GM12801 (cell line): ENCODE measurements around the gene CHRNB4.

Experiments
- TF ChIP-seq, protein P1 (sequence below): IDR thresholded peaks from one replicate; pipeline ENCODE4 v1.5.1; 2011; ENCODE audit warnings: control low read depth; ENCODE audit not compliant: insufficient read length; ENCODE audit errors: extremely low read depth

The CHRNB4 gene, protein sequence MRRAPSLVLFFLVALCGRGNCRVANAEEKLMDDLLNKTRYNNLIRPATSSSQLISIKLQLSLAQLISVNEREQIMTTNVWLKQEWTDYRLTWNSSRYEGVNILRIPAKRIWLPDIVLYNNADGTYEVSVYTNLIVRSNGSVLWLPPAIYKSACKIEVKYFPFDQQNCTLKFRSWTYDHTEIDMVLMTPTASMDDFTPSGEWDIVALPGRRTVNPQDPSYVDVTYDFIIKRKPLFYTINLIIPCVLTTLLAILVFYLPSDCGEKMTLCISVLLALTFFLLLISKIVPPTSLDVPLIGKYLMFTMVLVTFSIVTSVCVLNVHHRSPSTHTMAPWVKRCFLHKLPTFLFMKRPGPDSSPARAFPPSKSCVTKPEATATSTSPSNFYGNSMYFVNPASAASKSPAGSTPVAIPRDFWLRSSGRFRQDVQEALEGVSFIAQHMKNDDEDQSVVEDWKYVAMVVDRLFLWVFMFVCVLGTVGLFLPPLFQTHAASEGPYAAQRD

DNA sequence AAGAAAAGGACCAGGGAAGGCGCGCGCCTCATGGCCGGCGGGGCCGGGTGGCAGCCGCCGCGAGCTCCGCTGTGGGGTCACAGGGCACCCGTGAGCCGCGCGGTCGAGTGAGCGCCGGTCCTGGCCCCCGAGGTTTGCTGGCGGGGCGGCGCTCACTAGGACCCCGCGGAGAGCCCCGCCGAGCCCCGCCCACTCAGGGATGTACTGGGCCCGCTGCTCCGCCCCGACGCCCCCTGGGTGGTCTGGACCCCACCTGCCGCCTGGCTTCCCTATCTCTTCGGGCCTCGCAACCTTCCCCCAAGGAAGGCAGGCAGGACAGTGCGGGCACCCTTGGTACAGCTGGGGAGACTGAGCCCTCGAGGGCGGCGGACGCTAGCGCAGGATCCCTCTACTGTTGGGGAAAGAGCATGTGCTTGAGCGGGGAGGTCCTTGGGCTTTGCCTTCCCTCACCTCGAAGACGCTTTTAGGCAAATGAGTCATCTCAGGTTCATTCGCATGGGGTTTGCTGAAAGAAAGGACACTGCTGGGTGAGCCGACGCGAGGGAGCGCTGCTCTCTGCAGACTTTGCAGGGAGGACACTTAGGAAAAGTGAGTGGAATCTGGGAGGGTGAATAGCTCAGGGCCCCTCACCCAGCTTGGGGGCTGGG, at the start of gene CHRNB4:
Gene CHRNB4 (minus strand): TSS at position 109 of the 647 bp plus-strand sequence. CDS start 77 bp downstream, at position 32.
- TF ChIP-seq, protein P1, sequence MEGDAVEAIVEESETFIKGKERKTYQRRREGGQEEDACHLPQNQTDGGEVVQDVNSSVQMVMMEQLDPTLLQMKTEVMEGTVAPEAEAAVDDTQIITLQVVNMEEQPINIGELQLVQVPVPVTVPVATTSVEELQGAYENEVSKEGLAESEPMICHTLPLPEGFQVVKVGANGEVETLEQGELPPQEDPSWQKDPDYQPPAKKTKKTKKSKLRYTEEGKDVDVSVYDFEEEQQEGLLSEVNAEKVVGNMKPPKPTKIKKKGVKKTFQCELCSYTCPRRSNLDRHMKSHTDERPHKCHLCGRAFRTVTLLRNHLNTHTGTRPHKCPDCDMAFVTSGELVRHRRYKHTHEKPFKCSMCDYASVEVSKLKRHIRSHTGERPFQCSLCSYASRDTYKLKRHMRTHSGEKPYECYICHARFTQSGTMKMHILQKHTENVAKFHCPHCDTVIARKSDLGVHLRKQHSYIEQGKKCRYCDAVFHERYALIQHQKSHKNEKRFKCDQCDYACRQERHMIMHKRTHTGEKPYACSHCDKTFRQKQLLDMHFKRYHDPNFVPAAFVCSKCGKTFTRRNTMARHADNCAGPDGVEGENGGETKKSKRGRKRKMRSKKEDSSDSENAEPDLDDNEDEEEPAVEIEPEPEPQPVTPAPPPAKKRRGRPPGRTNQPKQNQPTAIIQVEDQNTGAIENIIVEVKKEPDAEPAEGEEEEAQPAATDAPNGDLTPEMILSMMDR = no peak

DNA sequence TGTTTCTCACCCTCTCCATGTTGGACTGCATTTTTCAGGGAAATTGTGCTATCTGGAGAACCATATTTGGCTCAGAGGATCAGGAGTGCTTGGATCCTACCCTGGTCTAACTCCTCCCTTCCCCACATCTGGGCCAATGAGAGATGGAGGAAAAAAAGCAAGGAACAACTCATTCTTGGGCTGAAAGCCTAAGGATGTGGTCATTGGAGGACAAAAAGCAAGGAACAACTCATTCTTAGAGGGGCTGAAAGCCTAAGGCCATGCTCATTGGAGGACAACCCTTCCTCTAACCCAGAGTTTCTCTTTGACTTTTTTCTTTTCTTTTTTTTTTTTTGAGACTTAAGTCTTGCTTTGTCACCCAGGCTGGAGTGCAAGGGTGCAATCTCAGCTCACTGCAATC, 48.6 kb upstream of the CHRNB4 start:
- TF ChIP-seq, protein P1 = no peak

DNA sequence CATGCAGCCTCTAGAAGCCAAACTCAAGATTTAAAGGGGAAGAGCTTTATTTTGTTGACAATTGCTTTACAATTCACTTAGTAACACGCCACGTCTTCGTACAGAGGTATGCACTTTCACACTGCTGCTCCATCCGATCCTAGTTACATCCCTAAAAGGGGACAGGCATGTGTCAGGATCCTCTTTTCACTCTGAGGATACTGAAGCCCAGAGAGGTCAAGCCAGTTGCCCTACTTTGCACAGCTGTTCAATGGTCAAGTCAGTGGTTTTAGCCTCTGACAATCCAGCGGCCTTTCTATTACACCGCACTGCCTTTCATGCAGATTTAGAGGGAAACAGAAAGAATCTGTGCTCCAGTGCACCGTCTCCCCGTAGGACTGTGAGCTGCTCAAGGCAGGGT, 44.9 kb upstream of the CHRNB4 start:
- TF ChIP-seq, protein P1 = no peak

DNA sequence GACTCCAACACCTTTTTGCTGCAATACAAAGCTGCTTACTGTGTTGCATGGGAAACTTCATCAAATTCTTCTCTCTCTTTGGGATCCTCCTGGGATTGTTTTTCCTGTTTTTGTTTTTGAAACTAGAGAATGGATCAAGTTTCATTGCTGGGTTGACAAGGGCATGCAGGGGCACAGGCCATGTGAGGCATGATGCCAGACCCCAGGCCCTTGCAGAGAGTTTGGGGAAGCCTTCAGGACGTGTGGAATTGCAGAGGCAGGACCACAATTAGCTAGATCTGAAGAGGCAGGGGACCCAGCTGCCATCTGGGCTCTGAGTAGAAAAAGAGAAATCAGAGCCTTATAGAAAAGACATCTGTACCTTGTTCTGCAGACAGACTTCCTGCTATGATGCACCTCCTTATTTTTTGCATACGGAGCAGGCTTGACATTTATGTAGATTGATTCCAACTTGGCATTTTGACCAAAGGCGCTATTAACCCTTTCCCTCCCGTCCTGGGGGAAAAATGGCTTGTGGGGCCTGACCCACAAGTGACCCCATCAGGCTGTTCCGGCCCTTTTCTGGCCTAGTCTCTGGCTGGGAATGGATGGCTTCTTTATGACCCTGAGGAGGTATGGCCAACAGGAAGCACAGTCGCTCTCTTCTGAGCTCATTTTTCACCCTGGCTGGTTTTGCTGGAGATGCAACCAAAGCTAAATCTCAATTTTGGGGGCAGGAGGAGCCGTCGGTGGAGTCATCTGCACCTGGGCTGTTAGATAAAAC, 44.3 kb upstream of the CHRNB4 start:
- TF ChIP-seq, protein P1 = no peak

DNA sequence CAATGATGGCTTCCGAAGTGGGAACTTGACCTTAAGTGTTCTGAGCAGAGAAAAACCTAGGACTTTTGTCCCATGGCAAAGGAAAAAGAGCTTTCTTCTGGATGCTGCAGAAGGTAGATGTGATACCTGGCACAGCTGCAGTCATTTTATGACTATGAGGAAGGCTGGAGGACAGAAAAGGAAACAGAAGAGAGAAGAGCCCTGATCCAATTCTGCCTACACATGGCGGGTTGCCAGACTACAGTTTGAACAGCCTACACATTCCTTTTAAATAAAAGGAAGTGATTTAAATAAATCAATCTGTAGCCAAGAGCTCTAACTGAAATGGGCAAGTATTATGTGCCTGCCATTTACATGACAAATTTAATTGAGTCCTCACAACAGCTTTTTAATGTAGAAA, 43.6 kb upstream of the CHRNB4 start:
- TF ChIP-seq, protein P1 = no peak

DNA sequence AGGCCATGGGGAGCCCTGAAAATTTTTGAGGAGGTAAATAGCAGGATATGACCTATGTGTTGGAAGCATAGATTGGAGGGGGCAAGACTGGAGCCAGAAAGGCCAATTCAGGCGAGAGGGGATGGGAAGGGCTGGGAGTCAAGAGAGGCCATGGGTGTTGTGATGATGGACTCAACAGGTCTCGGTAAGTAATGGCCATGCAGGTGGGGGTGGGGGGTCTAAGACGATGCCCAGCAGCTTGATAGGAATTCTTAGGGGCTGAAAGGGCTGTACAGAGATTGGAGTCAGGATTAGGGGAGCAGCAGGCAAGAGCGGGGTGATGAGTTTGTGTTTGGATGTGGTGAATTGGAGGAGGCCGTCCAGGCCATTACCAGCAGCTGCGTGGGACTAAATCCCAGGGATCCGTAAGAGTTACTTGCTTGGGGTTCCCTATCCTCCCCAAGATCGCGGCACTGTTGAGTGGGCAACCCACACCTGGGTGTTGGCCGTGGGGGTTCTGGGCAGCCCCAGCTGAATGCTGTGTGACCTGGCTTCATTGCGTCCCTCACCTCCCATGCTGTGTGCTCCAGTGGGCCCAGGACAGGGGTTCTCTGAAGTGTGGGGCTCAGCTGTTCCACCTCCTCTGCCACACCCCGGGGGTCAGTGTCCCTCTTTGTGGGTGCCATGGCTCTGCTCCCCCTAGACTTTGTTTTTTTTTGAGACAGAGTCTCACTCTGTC, 41.8 kb upstream of the CHRNB4 start:
- TF ChIP-seq, protein P1 = no peak
